Neural progenitor cell (in vitro differentiated cells): ENCODE measurements around the gene DMBX1.

ENCODE experiments used
- CTCF ChIP-seq: fragments of 200-600 bp; sonication (generic); IDR thresholded peaks from 2 replicates; pipeline ENCODE4 v1.5.1; 2017; ENCODE audit warnings: antibody characterized with exemption, mild to moderate bottlenecking
- EZH2 ChIP-seq: fragments of 200-600 bp; sonication (generic); IDR thresholded peaks from 2 replicates; pipeline ENCODE4 v1.6.1; 2017; ENCODE audit warnings: antibody characterized with exemption, mild to moderate bottlenecking, moderate library complexity
- EZH2phosphoT487 ChIP-seq: fragments of 200-600 bp; sonication (generic); IDR thresholded peaks from 2 replicates; pipeline ENCODE4 v1.6.1; 2017; ENCODE audit warnings: antibody characterized with exemption

GRCh38 chr1:46517932-46518498 is 28.4 kb downstream of the DMBX1 start:
- TF ChIP-seq CTCF (no peak), EZH2phosphoT487 (no peak), EZH2 (no peak)
